Stimulated activated CD4-positive, alpha-beta T cell treated with anti-CD3 and anti-CD28 coated beads, Interleukin-2, amount 100 ng/mL, for 48 hours (primary cell): ENCODE measurements around the gene STK38L.

Source experiments
- DNase-seq, 2 donors: peaks; one replicate each; pipeline ENCODE4 v3.0.0-alpha.2; 2020

The STK38L gene

DNA sequence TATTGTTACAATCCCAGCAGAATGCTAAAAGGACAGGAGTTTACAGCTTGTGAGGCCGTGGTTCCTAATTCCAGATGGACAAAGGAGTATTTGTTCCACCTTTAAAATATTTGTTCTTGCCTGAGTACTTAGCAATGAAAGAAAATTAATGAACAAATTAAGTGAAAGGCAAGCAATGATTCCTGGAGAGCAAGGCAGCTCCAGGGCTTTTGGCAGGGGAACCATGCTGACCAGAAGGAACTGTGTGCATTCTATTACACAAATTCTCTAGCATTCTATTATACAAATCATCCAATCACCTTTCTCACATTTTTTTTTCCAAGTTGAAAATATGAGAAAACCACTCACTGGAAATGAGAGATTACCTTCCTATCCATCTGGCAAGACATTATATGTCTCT is 86.8 kb downstream of the STK38L start:
- DNase-seq = no peak

DNA sequence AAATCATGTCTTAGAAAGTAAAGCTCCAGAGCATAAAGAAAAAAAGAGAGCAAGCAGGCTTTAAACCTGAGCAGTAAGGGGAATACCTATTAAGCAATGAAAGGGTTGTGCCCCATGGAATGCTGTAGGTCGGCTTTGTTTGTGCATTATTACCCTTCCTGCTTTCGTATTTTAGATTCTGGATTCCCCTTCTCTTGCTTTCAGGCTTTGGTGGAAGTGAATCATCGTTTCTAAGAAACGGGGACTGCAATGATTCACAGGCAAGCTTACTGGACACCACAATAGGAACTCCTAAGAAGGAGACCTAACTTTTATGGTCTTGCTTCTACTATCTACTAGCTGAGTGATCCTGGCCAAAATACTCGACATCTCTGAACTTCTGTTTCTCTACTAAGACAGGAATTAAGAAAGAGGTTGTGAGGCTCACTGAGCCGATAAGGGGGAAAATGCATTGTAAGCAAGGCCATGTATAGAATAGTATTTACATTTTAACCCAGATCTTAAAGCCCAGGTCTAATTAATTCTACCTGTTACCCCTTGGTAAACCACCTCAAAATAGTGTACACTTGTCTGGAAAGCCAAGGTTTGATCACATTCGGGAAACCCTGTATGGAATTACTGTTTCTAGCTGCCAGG is 87.3 kb downstream of the STK38L start:
- peak in 1 of 2 donors; percentile 11 for DNase-seq

DNA sequence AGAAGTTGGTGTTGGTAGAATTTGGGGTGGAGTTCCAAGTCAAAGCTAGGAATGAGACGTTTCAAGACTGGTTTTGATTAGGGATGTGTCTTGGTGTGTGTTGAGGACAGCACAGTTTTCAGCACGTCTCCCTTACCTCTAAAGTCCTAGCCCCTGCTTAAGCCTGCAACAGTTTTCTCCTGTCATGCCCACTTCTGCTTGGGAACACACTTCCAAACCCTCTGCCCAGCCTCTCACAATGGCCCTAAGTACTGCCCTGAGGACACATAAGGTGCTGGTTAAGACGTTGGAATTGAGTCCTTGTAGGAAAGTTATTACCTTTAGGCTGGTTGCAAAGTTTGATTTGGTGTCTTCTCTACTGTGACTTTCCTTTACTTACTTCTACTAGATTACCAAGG is 87.8 kb downstream of the STK38L start:
- DNase-seq = no peak

DNA sequence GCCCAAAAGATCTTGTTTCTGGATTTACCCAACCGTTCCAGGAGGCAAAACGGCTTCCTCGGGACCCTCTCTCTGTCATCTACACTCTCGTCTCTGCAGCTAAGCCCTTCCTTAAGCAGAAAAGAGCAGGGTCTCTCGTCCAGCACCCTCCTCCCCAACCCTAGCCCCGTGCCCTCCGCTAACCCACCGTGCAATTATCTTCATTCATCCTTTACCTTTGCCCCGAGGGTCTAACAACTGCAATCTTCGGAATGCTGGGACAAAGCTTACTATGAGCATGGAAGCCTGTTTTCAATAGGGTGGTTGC is 88.3 kb downstream of the STK38L start:
- no peak for DNase-seq

DNA sequence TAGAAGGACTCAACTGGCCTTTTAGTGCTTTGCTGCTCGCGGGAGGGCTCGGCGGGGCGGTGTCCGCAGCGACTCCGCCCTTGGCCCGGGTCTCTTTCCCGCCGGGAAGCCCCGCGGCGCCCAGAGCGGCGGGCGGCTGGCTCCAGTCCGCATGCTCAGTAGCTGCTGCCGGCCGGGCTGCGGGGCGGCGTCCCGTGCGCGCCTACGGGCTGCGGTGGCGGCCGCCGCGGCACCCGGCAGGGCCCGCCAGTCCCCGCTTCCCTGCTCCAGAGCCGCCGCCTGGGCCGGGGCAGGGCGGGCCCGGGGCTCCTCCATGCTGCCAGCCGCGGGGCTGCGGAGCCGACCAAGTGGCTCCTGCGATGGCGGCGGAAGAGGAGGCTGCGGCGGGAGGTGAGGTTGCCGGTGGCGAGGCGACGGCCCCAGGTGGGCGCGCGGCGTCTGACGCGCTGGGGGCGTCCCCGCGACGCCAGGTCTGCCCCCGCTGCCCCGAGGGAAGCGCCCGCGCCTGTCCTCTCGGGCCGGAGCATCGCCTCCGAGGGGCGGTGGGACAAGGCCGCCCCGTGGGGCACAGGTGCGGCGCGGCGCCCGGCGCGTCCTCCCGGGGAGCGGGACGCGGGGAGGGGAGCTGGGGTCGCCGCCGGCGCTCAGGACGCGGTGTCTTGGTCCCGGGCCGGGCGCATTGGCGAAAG is 88.8 kb downstream of the STK38L start, which contains the start of gene BMAL2:
Gene BMAL2, plus strand, starts transcription at position 123 of the 689 bp plus-strand sequence. Its CDS starts 237 bp downstream, at position 360.
- DNase-seq = peak; percentile 9 to 27

DNA sequence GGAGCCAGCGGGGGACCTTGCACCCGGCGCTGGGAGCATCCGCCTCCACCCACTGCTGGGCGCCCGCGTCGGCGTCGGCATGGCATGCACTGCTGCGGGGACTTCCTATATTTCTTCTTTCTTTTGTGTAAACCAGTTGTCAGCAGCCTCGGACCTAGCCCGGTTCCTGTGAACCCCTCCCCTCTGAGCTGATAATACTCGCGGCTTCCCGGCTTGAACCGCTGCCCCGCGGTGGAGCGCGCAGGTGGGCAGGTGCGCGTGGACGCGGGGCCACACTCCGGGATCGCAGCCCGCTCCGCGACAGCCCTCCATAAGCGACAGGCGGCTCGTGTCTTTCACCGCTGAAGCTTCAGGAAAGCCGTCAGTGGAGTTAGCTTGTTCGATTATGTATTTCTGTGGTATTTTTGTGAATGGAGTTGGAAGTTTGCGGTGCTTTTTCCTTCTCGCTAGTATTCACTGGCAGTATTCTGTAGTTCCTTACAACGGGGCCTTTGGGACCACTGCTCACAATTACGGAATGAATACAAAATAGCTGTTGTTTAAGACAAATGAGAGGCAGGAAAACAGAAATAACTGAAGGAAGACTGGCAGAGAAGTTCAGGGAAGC is 89.4 kb downstream of the STK38L start:
- DNase-seq = peak; percentile 25 to 34

DNA sequence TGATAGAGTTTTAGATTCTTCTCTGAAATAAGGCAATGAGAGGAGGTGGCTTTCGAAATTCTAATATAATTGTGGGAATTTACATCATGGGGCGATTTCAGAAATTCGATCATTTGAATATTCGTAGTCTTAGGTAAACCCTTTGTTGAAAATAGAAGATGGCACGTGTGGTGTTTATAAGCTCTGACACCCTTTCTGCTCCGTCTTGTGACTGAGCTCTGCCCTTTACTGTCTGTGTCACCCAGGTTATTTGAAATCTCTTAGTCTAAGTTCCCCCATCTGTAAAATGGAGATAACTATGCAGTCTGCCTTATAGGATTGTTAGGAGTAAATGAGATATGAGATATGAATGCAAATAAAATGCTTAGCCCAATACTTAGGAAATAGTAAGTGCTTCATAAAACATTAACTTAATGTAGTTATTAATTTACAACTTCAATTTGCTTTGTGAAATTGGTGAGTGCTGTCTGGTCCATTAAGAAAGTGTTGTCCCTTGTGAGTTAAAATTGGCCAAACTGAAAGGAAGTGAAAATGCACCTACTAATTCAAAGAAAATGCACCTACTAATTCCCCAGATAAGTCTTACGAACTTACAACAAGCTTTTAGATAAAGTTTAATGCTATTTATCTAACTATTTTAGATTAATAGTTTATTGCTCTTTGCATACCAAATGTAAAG is 90.1 kb downstream of the STK38L start:
- DNase-seq = no peak

DNA sequence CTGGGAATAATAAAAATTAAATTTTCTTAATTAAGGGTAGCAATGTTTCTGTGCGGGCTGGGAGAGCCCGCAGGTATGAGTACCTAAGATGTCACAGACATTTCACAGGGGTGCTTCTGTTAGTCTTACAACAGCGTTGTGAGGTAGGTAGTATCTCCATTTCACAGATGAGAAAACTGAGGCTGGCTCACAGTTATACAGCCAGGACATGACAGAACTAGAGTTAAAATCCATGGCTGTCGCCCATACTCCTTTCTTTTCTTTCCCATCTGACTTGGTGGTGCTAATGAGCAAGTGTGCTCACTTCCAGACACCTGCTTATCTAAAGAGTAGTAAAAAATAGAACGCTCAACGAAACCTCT is 90.6 kb downstream of the STK38L start:
- no peak for DNase-seq

DNA sequence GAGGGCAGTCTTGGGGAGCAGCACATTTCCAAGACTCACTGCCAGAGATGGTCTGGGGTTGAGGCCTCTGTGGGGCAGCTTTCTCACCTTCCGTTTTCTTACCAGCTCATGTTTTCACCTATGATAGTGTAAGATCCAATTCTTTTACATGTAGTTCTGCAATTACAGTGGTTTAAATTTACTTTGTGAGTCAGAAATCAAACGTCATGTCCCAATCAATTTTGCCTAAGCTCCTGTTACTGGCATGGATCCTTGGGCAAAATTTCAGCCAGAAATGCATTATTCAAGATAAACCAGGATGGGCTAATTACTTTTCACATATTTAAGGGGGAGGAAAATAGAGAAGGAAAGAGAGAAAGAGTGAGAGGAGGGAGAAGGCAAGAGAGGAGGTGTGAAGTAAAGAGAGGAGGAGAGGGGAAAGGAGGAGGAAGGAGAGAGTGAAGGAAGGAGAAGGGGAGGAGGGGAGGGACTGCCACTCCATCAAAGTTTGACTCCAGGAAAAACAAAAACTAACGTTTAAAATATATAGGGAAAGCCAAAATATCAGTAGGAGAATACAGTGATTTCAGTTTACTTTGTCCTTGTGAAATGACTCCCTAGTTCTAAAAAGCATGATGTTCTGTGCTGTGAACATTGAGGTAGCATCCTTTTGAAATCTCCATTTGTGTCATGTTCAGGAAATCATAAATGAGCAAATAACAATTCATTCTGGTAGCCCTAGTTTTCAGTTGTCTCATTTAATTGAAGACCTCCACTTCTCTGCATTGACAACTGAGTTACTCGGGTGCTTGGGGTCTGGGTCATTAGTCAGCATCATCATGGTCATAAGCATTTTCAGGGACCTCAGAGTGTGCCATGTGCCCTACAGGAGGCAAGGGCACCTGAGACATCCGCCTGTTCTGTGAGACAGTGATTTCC is 91.5 kb downstream of the STK38L start:
- DNase-seq = no peak

DNA sequence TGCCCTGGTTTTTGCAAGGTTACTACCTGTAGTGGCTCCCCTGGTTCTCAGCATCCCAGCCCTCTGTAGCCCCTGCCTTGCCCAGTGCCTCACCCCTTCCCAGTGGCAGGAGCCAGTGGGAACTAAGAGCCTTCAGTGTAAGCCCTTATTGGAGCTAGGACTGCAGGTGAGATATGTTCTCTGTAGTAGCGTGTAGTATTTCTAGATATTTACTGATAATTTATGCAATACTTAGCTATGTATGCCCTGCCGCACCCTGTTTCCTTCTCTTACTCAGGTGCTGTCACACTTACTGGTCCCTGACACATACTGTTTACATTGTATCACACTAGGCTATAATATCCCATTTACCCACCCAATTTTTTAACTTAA is 92.2 kb downstream of the STK38L start:
- no peak for DNase-seq

DNA sequence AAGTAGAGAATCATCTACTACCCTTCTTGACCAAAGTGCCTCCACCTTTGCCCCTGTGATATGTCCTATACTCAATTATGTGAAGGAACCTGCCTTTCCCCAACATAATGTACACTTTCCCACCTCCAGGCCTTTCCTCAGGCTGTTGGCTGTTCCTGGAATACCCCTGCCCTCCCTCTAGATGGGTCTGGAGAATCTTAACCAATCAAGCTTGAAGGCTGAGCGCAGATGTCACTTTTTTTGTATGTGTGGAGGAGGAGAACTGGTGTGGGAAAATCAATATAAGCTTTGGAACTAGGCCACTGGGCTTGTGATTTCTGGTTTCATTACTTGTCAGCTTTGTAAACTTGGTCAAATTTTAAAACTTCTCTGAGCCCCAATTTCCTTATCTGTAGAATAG is 93.3 kb downstream of the STK38L start:
- DNase-seq = no peak

DNA sequence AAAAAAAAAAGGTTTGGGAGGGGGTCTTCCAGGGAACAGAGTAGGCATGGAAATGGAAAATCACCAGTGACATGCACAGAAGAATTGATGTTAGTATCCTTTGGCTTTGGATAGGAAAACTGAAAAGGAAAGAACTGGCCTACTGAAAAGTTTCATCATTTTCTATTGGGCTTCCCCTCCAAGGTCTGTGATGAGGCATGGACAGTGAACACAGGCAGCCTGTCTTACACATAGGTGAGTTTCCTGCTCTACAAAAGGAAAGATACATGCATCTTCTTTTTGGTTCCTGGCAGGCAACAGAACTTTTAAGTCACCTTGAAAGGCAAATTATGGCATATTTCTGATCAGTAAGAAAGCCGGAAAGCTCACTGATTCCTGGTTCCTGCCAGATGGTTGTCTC is 94.4 kb downstream of the STK38L start:
- no peak for DNase-seq

DNA sequence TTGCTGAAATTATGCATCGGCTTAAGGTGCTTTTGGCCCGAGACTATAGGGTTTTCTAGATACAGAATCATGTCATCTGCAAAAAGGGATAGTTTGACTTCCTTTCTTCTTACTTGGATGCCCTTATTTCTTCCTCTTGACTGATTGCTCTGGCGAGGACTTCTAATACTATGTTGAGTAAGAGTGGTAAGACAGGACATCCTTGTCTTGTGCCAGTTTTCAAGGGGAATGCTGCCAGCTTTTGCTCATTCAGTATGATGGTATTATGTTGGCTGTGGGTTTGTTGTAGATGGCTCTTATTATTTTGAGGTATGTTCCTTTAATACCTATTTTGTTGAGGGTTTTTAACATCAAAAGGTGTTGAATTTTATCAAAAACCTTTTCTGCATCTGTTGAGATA is 96.9 kb downstream of the STK38L start:
- no peak for DNase-seq

DNA sequence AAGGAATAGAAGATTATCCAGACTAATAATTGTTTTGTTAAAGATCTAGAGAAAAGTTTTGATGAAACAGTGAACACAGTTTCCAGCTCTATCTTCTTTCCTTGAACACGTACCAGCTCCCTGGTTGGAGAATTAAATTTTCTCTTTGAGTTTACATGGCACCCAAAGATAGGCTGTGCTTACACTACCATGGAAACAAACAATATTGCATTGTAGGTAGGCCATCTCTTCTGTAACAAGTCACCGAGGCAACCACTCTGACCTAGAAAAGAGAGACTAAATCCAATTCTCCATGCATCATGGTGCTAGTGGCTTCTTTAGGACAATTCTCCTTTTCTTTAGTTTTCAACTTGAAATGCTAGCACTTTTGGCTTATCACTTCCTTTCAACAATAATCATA is 98.5 kb downstream of the STK38L start:
- no peak for DNase-seq

DNA sequence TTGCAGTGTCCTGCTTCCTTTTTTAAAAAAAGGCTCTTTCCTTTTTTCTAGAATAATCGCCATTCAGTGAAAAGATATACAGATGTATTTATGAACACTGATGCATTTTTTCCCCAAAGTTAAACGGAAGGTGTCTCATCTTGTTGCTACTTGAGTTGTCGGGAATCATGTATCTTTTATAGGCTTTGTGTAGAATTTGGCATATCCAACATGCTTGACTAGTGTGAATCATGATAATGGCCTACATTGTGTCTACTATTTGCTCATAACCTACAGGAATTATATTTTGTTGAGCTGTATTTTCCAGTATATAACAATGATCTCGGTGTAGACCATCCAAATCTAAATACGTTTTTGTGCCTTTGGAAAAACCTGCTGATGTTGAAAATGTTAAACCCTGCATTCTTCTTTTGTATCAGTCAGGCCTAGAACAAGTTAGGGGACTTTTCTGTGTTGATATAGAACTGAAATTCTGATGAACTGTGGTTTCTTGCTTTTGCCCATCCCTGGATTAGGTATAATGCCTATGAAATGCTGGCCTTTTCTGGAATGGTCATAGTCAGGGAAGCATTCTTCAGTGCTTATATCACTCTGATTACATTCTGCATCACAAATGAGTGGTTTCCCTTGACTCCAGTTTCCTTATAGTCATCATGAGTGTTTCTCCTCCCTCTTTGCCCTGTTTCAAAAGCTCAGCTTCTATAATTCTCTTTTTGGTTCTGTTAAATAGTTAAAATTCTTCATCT is 99.3 kb downstream of the STK38L start:
- no peak for DNase-seq

DNA sequence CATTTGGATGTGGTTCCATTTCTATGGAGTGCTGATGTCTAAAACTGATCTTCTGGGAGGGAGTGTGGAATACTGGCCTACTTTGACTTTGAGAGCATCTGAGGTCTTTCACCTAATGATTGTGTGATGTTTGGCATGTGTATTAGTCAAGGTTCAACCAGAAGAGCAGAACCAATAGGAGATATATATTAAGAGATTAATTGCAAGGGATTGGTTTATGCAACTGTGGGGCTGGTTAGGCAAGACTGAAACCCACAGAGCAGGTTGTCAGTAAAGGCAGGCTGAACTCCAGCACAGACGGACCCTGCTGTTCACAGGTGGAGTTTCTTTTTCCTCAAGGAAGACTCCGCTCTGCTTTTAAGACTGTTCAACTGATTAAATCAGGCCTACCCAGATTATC is 100.2 kb downstream of the STK38L start:
- DNase-seq = no peak

DNA sequence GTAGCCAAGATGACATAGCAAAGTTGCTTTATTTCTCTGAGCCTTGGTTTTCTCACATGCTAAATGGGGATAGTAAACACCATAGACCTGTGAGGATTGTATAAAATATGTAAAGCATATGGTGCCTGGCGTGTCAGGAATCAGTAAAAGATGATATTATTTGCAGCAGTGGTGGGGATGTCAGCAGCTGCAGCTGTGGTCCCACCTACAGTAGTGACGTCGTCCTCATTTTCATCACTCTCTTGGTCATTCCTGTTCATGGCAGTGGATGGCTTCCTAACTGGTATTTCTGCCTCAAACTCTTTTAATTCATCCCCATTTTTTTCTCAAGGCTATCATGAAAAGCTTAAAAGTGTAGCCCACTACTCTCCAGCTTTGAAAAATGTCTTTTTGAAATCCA is 100.7 kb downstream of the STK38L start:
- DNase-seq = no peak

DNA sequence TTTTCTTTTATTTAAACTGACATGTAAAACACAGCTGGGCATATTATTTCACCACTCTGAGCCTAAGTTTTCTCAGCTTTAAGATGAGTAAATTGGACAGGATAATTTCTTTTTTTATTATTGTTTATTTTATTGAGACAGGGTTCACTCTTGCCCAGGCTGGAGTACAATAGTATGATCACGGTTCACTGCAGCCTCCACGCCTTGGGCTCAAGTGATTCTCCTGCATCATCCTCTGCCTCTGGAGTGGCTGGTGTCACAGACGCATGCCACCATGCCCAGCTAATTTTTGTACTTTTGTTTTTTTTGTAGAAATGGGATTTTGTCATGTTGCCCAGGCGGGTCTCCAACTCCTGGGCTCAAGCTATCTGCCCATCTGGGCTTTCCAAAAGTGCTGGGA is 101.3 kb downstream of the STK38L start:
- no peak for DNase-seq

DNA sequence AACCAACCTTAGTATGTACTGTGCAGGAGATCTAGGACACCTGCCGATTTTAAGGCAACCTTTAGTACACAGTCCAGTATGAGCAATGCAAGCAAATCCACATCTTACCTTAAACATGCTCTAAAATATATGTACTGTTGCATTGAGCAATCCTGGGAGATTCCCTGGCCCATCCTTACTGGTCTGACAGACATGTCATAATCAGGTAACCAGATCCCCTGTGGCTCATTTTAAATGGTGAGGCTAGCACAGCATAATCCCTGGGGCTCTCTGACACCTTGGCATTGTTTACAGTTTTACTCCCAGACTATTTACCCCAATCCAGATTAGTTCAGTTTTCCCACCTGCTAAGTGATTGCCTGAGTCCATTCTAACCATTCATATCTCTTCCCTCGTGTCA is 103.7 kb downstream of the STK38L start:
- no peak for DNase-seq

DNA sequence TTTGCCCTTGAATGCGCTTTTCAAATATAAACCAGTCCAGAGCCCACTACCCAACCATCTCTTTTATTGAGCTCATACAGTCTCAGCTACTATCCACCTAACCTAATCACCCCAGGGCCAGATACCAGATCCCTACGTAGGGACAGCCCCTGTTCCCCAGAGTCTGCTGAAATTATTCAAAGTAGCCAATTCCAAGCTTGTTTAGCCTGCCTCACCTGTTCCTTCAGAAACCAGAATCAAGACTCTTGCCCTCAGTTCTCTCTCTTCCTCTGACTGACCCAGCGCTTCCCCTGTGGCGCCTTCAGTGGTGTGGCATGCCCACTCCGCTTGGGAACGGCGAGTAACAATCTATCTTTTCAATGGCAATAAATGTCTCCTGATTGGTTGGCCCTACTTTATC is 107.4 kb downstream of the STK38L start:
- DNase-seq = no peak

DNA sequence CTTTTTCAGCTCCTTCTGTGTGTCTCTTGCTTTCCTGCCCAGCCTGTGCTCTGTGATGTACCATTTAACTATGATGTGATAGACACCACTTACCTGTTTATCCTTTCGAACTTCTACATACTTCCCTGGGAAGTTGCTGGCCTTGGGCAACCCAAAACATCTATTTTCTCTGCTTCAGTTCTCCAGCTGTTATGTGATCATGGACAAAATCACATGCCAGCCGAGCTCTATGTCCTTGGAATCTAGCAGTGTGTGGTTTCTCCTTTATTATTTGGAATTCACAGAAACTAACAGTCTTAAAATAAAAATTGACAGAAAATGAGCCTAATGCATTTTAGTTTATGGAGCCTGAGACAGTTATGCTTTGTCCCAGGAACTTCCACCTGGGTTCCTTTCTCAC is 111.4 kb downstream of the STK38L start:
- no peak for DNase-seq

DNA sequence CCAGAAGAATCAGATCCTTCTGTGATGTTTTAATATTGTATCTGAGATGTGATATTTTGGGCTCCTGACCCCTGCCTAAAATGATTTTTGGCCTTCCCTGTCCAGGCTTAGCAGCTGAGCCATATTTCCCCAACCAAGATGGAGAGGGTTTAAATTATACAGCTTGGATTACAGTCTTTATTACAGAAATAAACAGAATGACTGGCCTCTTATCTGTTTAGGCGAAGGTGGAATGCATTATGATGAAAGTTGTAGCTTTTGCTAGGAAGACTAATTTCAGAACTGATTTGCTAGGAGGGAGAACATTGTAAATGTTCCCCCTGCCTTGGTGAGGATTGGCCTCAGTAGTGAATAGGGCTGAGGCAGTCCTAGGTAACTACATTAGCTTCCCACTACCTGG is 111.9 kb downstream of the STK38L start:
- DNase-seq = no peak
